Body of pancreas (tissue), 4 donors: Measurements from ENCODE around the gene ACTN2. TPM values are rescaled to one million over a fixed set of nuclear protein-coding genes. Genes with fewer than 3 reads are reported as not detected.
A peak's percentile ranks its signal among the peaks of the same experiment; 100 is the strongest.

ENCODE experiments used
- ATAC-seq: fragments of 150-250 bp; one replicate; pipeline ENCODE4 v1.9.1; 2016
- DNase-seq, 4 donors: peaks; one replicate each; pipeline ENCODE4 v3.0.0-alpha.2; 2019
- H3K27ac ChIP-seq, 4 donors: fragments of 200-600 bp; sonication (generic); 1 replicate in 3 of 4; 2 replicates in 1 of 4; pipeline versions ENCODE4 v1.5.1 to v1.6.1; 2016 to 2019; ENCODE audit warnings: mild to moderate bottlenecking in 1 of 4, mixed read lengths in 1 of 4, moderate library complexity in 1 of 4
- H3K27me3 ChIP-seq, 2 donors: fragments of 200-600 bp; sonication (generic); one replicate each; pipeline ENCODE4 v1.6.0; 2016; ENCODE audit warnings: mild to moderate bottlenecking in 1 of 2
- H3K36me3 ChIP-seq, 2 donors: fragments of 200-600 bp; sonication (generic); replicated peaks in 1 of 2; 2 replicates each; pipeline ENCODE4 v1.5.1; 2016; ENCODE audit warnings: low read depth in 2 of 2; ENCODE audit not compliant: insufficient read depth in 1 of 2
- H3K4me1 ChIP-seq: fragments of 200-600 bp; sonication (generic); one replicate; pipeline ENCODE4 v1.6.0; 2016
- H3K4me3 ChIP-seq, 2 donors: fragments of 200-600 bp; sonication (generic); 1 replicate in 1 of 2; 2 replicates in 1 of 2; pipeline ENCODE4 v1.5.1; 2016 to 2019
- H3K9me3 ChIP-seq, 3 donors: fragments of 200-600 bp; sonication (generic); 1 replicate in 2 of 3; 2 replicates in 1 of 3; pipeline ENCODE4 v1.5.1; 2016
- CTCF ChIP-seq, 7 experiments: fragments of 450-650 bp in 4 of 7; fragments of 200-600 bp in 3 of 7; sonication (generic) in 3 of 7; IDR thresholded peaks; one replicate each; pipeline ENCODE4 v1.5.1; 2016 to 2019; ENCODE audit warnings: antibody characterized with exemption in 7 of 7
- POLR2A ChIP-seq, 3 donors: fragments of 450-650 bp; IDR thresholded peaks; one replicate each; pipeline ENCODE4 v1.6.1; 2016; ENCODE audit warnings: antibody characterized with exemption in 3 of 3, mild to moderate bottlenecking in 2 of 3
- WGBS, 2 donors: methylation state at CpG; one replicate each; pipeline ENCODE4 v1.1.5; 2017; 5-methylcytosine and 5-hydroxymethylcytosine counted together
- intact Hi-C: fragments of 100-400 bp; cut with DNase I; formaldehyde crosslinking; loops from one replicate; pipeline ENCODE4 v1.15.1; 2023
- total RNA-seq, 2 donors: library from RNA; depleted of rRNA; stranded (reverse); fragments of >200 nt; gene quantifications; one replicate each; pipeline ENCODE4 v1.1.0, GENCODE V29; 2016

Gene ACTN2
- total RNA-seq, 2 donors from 2014 or later: 3.0 to 3.1 TPM

GRCh38 chr1:236751935-236752334 is 65.6 kb downstream of the ACTN2 start:
- no peak for DNase-seq
- Histone ChIP-seq H3K27me3 (no peaks in the 10 kb centered on the region), H3K27ac (no peak overlapping the region), H3K36me3 (no peaks in the 10 kb centered on the region), H3K4me1 (no peaks in the 10 kb centered on the region), H3K4me3 (no peak overlapping the region), H3K9me3 (no peaks in the 10 kb centered on the region)
- ATAC-seq: no peak
- WGBS, 2 donors: 70 to 71% methylated on average over 4 of the region's 4 CpGs
- TF ChIP-seq POLR2A (IDR thresholded peaks at IDR 0.05) (no peak), CTCF (IDR thresholded peaks at IDR 0.05) (no peak)
- intact Hi-C loops: loop anchor here (10.0 kb wide), 1 partner anchor 103 kb away; no protein-coding TSS in a partner anchor

GRCh38 chr1:236753516-236753915 is 67.2 kb downstream of the ACTN2 start:
- H3K36me3 ChIP-seq: no peaks in the 10 kb centered on the region
- no peaks in the 10 kb centered on the region for H3K4me1 ChIP-seq
- H3K27ac ChIP-seq: no peak overlapping the region
- ATAC-seq: no peak
- TF ChIP-seq CTCF (IDR thresholded peaks at IDR 0.05) (peak in 4 of 7 experiments; percentile 24 to 36 (median 32)), POLR2A (IDR thresholded peaks at IDR 0.05) (no peak)
- DNase-seq: peak in 2 of 4 donors; percentile 21 to 24
- H3K27me3 ChIP-seq: no peaks in the 10 kb centered on the region
- no peaks in the 10 kb centered on the region for H3K9me3 ChIP-seq
- H3K4me3 ChIP-seq: no peak overlapping the region
- WGBS, 2 donors: 70 to 73% methylated on average over 5 of the region's 5 CpGs
- intact Hi-C loops: loop anchor here (10.0 kb wide), 1 partner anchor 101 kb away; no protein-coding TSS in a partner anchor

GRCh38 chr1:236753964-236754363 is 67.7 kb downstream of the ACTN2 start:
- no peaks in the 10 kb centered on the region for H3K36me3 ChIP-seq
- H3K4me1 ChIP-seq: no peaks in the 10 kb centered on the region
- no peaks in the 10 kb centered on the region for H3K9me3 ChIP-seq
- intact Hi-C loops: loop anchor here (10.0 kb wide), 1 partner anchor 101 kb away; no protein-coding TSS in a partner anchor
- ATAC-seq (no peak), DNase-seq (no peak)
- no peaks in the 10 kb centered on the region for H3K27me3 ChIP-seq
- TF ChIP-seq CTCF (IDR thresholded peaks at IDR 0.05) (no peak), POLR2A (IDR thresholded peaks at IDR 0.05) (no peak)
- H3K27ac ChIP-seq: no peak overlapping the region
- WGBS, 2 donors: 82 to 89% methylated on average over 10 to 13 of the region's 14 CpGs
- no peak overlapping the region for H3K4me3 ChIP-seq

GRCh38 chr1:236754525-236755210 is 68.4 kb downstream of the ACTN2 start:
- Histone ChIP-seq H3K9me3 (no peaks in the 10 kb centered on the region), H3K27me3 (no peaks in the 10 kb centered on the region), H3K36me3 (no peaks in the 10 kb centered on the region), H3K4me1 (peaks cover 5% of the 10 kb centered on the region), H3K27ac (no peak overlapping the region), H3K4me3 (no peak overlapping the region)
- intact Hi-C loops: loop anchor here (10.0 kb wide), 1 partner anchor 100 kb away; no protein-coding TSS in a partner anchor
- ATAC-seq: no peak
- WGBS, 2 donors: 86 to 87% methylated on average over 18 of the region's 18 CpGs
- TF ChIP-seq CTCF (IDR thresholded peaks at IDR 0.05) (no peak), POLR2A (IDR thresholded peaks at IDR 0.05) (no peak)
- no peak for DNase-seq

- no peak for ATAC-seq
- Histone ChIP-seq H3K36me3 (no peaks in the 10 kb centered on the region), H3K27me3 (no peaks in the 10 kb centered on the region), H3K27ac (no peak overlapping the region), H3K4me1 (peaks cover 32% of the 10 kb centered on the region), H3K9me3 (no peaks in the 10 kb centered on the region), H3K4me3 (no peak overlapping the region)
- intact Hi-C loops: loop anchor here (10.0 kb wide), 1 partner anchor 97 kb away; no protein-coding TSS in a partner anchor
- TF ChIP-seq CTCF (IDR thresholded peaks at IDR 0.05) (no peak), POLR2A (IDR thresholded peaks at IDR 0.05) (no peak)
- DNase-seq: no peak
- 80 to 83% methylated on average over 2 of the region's 2 CpGs for WGBS, 2 donors
These were observed 71.3 kb downstream of the ACTN2 start for GRCh38 chr1:236757640-236758039.
